CD4-positive, alpha-beta memory T cell (primary cell): Measurements from ENCODE around the gene GCN1. TPM values are rescaled to one million over a fixed set of nuclear protein-coding genes. Genes with fewer than 3 reads are reported as not detected.

Experiments
- CTCF ChIA-PET: fragments of 350-600 bp; sonication (Branson Sonifier 250); formaldehyde crosslinking; loops from one replicate; lab custom pipeline; 2021; ENCODE audit warnings: inconsistent platforms; ENCODE audit not compliant: partially characterized antibody; lab: Charles Lee
- POLR2A ChIA-PET: fragments of 350-600 bp; sonication (Branson Sonifier 250); formaldehyde crosslinking; loops from one replicate; lab custom pipeline; 2021; ENCODE audit not compliant: partially characterized antibody; lab: Charles Lee
- DNase-seq, 5 donors: peaks; one replicate each; pipeline versions ENCODE4 v3.0.0 to v3.0.0-alpha.2; 2020 to 2022; ENCODE audit warnings: mixed read lengths in 1 of 5
- H3K27ac ChIP-seq: one replicate; pipeline ENCODE4 v1.7.0; 2013; ENCODE audit warnings: low read depth, low read length
- H3K27me3 ChIP-seq: 2 replicates; pipeline ENCODE4 v1.7.0; 2013; ENCODE audit warnings: mild to moderate bottlenecking, low read length, moderate library complexity; ENCODE audit not compliant: insufficient read depth
- H3K36me3 ChIP-seq: 2 replicates; pipeline ENCODE4 v1.7.0; 2013; ENCODE audit warnings: mild to moderate bottlenecking, low read length, moderate library complexity; ENCODE audit not compliant: insufficient read depth
- H3K4me1 ChIP-seq: 2 replicates; pipeline ENCODE4 v1.7.0; 2013; ENCODE audit warnings: mild to moderate bottlenecking, low read length, moderate library complexity; ENCODE audit not compliant: insufficient read depth
- H3K4me3 ChIP-seq, 2 donors: one replicate each; pipeline ENCODE4 v1.7.0; 2013; ENCODE audit warnings: low read length in 2 of 2, mild to moderate bottlenecking in 1 of 2
- H3K9me3 ChIP-seq, 2 donors: one replicate each; pipeline ENCODE4 v1.7.0; 2013; ENCODE audit warnings: low read length in 2 of 2, control low read depth in 1 of 2; ENCODE audit not compliant: control insufficient read depth in 1 of 2
- H3K27ac Mint-ChIP-seq, 7 donors: one replicate each; pipeline ENCODE4 v1.8.0; 2020 to 2021; ENCODE audit warnings: mixed read lengths in 7 of 7, mild to moderate bottlenecking in 6 of 7, inconsistent platforms in 3 of 7, moderate library complexity in 3 of 7
- H3K27me3 Mint-ChIP-seq, 2 donors: one replicate each; pipeline ENCODE4 v1.8.0; 2020 to 2021; ENCODE audit warnings: mixed read lengths in 2 of 2
- H3K36me3 Mint-ChIP-seq, 2 donors: one replicate each; pipeline ENCODE4 v1.8.0; 2020 to 2021; ENCODE audit warnings: mixed read lengths in 2 of 2, inconsistent platforms in 1 of 2, mild to moderate bottlenecking in 1 of 2
- H3K4me1 Mint-ChIP-seq, 4 donors: one replicate each; pipeline ENCODE4 v1.8.0; 2020 to 2021; ENCODE audit warnings: mixed read lengths in 4 of 4, mild to moderate bottlenecking in 1 of 4
- H3K4me3 Mint-ChIP-seq, 8 donors: one replicate each; pipeline ENCODE4 v1.8.0; 2020 to 2021; ENCODE audit warnings: mixed read lengths in 8 of 8, mild to moderate bottlenecking in 7 of 8, moderate library complexity in 6 of 8, inconsistent platforms in 3 of 8
- H3K9me3 Mint-ChIP-seq, 8 donors: one replicate each; pipeline ENCODE4 v1.8.0; 2020 to 2021; ENCODE audit warnings: mixed read lengths in 8 of 8, mild to moderate bottlenecking in 5 of 8, inconsistent platforms in 3 of 8, moderate library complexity in 1 of 8
- intact Hi-C: fragments of 100-400 bp; cut with micrococcal nuclease; formaldehyde crosslinking; loops from one replicate; pipeline ENCODE4 v1.15.1; 2023
- polyA plus RNA-seq, 2 donors: library from polyadenylated mRNA; unstranded; fragments of 300-500 nt; fragmentation: Illumina TruSeq; gene quantifications; one replicate each; pipeline ENCODE4 v1.2.3, GENCODE V29; 2021
- total RNA-seq, 2 experiments: library from RNA; stranded (reverse); gene quantifications; one replicate each; pipeline ENCODE4 v1.2.3, GENCODE V29; 2021

The GCN1 gene
- total and polyA plus RNA-seq, 4 experiments from 2014 or later: 13.9 to 132 (median 78.1) TPM

DNA sequence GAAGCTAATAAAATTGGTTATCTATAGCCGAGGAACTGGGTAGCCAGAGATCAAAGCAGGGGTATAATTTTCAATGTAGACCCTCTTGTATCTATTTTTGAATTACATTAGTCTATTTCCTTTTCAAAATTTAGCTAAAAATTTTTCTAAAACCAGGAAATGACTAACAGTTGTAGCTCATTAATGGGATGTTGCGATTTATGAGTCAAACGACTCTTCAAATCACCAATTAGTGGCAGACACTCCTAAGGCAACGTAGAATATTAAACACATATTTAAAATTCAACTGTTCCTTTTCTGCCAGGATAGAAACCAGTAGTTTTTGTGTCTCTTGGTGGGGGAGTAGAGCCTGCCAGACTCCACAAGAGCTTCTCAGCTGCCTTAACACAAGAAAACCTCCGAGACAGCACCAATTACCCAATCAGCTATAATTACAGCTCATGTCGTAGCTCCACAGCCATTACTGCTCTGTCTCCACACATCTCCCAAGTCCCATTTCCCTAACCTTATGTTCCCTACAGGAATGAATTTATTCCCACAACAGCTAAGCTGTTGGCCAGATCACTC, 26.9 kb downstream of the GCN1 start:
- H3K27me3 ChIP-seq: no peaks in the 10 kb centered on the region
- POLR2A ChIA-PET: interaction anchor here (1.0 to 1.2 kb wide), 2 partner anchors 34 to 51 kb away, joined by 3 read pairs; partner anchors contain the start of genes RAB35 and RPLP0
- H3K4me1 Mint-ChIP-seq: no peaks in the 10 kb centered on the region
- H3K36me3 ChIP-seq: peaks cover 57% of the 10 kb centered on the region
- no peaks in the 10 kb centered on the region for H3K4me1 ChIP-seq
- H3K9me3 ChIP-seq: no peaks in the 10 kb centered on the region
- CTCF ChIA-PET: interaction anchor here (0.9 to 1.4 kb wide), 2 partner anchors 57 to 60 kb away, joined by 3 to 4 read pairs; no protein-coding TSS in a partner anchor
- H3K27ac Mint-ChIP-seq: peak overlapping the region in 1 of 7 donors; percentile 27
- H3K4me3 ChIP-seq: no peak overlapping the region
- H3K36me3 Mint-ChIP-seq: peaks cover 28 to 57% of the 10 kb centered on the region in 2 donors
- H3K27me3 Mint-ChIP-seq: no peaks in the 10 kb centered on the region
- no peak overlapping the region for H3K4me3 Mint-ChIP-seq
- no peak overlapping the region for H3K27ac ChIP-seq
- intact Hi-C loops: no loop called here
- DNase-seq: no peak
- H3K9me3 Mint-ChIP-seq: no peaks in the 10 kb centered on the region

DNA sequence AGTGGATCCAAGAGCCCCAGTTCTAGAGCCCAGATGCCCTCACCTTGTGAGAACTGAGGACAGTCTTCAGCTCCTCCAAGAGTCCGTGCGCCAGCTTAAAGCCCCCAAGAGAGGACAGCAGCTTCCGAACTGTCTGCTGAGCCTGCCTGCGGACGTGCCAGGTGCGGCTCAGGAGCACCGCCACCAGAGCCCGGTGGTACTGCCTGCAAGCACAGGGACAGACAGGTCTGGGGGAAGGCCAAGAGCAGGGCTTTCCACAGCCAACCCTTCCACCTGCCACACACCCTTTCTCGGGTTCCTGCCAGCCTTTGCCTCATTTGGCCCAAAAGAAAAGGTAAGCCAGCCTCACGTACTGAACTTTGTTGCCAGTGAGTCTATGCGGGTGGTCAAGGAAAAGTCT, 30.2 kb downstream of the GCN1 start:
- Mint-ChIP-seq H3K4me1 (no peaks in the 10 kb centered on the region), H3K36me3 (peaks cover 44 to 64% of the 10 kb centered on the region in 2 donors), H3K27me3 (no peaks in the 10 kb centered on the region), H3K4me3 (no peak overlapping the region), H3K27ac (no peak overlapping the region), H3K9me3 (no peaks in the 10 kb centered on the region)
- DNase-seq: no peak
- peaks cover 65% of the 10 kb centered on the region for H3K36me3 ChIP-seq
- ChIA-PET CTCF (no interaction called here), POLR2A (no interaction called here)
- no peaks in the 10 kb centered on the region for H3K9me3 ChIP-seq
- intact Hi-C loops: no loop called here
- H3K27me3 ChIP-seq: no peaks in the 10 kb centered on the region
- no peaks in the 10 kb centered on the region for H3K4me1 ChIP-seq
- H3K4me3 ChIP-seq: no peak overlapping the region
- H3K27ac ChIP-seq: no peak overlapping the region

DNA sequence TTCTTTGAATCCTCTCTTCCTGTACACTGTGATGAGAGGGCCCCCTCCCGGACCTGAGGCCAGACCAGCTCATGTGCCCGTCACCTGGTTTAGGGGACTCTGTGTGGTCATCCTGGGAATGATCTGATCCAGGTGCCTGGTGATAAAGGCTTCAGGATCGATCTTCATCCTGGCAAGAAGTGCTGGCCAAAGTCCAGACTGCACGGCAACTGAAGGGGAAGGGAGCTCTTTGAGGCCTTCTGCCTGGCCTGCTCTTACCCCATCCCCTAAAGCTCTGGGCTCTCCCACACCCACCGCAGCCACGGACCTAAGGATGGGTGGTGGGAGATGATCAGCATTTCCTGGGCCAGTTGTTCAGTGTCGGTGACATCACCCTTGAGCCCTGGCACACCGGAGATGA, 31.8 kb downstream of the GCN1 start:
- H3K27me3 Mint-ChIP-seq: no peaks in the 10 kb centered on the region
- H3K4me3 Mint-ChIP-seq: no peak overlapping the region
- ChIA-PET POLR2A (no interaction called here), CTCF (no interaction called here)
- no peaks in the 10 kb centered on the region for H3K4me1 Mint-ChIP-seq
- Histone ChIP-seq H3K9me3 (no peaks in the 10 kb centered on the region), H3K4me1 (no peaks in the 10 kb centered on the region), H3K27me3 (no peaks in the 10 kb centered on the region), H3K27ac (no peak overlapping the region), H3K4me3 (no peak overlapping the region), H3K36me3 (peaks cover 66% of the 10 kb centered on the region)
- intact Hi-C loops: no loop called here
- H3K9me3 Mint-ChIP-seq: no peaks in the 10 kb centered on the region
- peaks cover 42 to 62% of the 10 kb centered on the region in 2 donors for H3K36me3 Mint-ChIP-seq
- no peak for DNase-seq
- no peak overlapping the region for H3K27ac Mint-ChIP-seq

DNA sequence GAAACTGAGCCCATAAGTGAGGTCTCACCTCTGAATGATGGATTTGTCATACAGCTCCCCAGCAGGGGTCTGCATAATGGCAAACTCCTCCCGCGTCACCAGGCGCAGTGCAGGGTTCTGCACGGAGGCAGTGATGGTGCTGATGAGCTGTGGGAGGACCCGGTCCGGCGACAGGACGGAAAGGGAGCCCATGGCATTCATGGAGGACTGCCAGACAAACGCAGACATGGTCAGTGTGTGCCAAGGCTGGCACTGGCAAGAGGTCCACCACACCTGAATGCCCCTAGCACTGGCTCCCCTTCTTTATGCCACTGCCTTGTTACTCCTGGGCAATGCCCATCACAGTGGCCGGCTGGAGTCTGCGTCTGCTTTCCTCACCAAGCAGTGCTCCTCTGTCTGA, 32.7 kb downstream of the GCN1 start:
- H3K4me1 ChIP-seq: no peaks in the 10 kb centered on the region
- POLR2A ChIA-PET: no interaction called here
- no peaks in the 10 kb centered on the region for H3K27me3 ChIP-seq
- H3K36me3 Mint-ChIP-seq: peaks cover 49 to 69% of the 10 kb centered on the region in 2 donors
- H3K27ac ChIP-seq: no peak overlapping the region
- intact Hi-C loops: no loop called here
- CTCF ChIA-PET: no interaction called here
- no peak overlapping the region for H3K27ac Mint-ChIP-seq
- peaks cover 73% of the 10 kb centered on the region for H3K36me3 ChIP-seq
- no peaks in the 10 kb centered on the region for H3K27me3 Mint-ChIP-seq
- no peak overlapping the region for H3K4me3 Mint-ChIP-seq
- no peaks in the 10 kb centered on the region for H3K4me1 Mint-ChIP-seq
- no peaks in the 10 kb centered on the region for H3K9me3 Mint-ChIP-seq
- no peak for DNase-seq
- H3K9me3 ChIP-seq: no peaks in the 10 kb centered on the region
- H3K4me3 ChIP-seq: no peak overlapping the region

DNA sequence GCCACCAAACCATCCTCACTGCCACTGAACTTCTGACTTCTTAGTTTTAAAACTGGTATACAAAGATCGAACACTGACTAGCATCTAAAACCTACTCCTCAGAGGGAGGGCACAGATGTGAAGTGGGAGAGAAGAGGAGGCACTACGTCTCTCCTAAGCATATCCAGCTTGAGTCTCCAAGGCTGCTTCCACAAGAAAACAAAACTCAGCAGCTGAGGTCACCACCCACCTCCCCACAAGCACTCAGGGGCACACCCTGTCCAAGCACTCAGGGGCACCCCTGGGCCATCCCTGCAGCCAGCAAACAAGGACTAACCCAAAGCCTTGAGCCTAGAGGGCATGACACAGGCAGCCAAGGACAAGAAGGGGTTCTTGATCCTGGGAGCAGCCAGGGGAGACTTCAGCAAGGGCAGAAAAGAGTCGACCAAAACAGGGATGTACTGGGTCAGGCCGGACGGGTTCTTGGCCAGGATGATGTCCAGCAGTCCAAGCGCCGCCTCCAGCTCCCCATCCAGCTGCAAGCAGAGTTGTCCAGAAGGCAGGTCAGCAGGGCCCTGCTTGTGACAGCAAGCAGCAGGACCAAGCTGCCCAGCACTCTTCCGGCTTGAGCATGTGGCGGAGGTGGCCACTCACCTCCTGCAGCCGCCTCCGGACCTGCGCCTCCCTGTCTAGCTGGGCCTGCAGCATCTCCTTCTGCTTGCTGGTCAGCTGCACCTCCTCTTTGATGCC, 34.8 kb downstream of the GCN1 start:
- Mint-ChIP-seq H3K4me3 (no peak overlapping the region), H3K36me3 (peaks cover 64 to 84% of the 10 kb centered on the region in 2 donors), H3K27me3 (no peaks in the 10 kb centered on the region), H3K9me3 (no peaks in the 10 kb centered on the region), H3K27ac (peak overlapping the region in 2 of 7 donors; percentile 25 to 39), H3K4me1 (no peaks in the 10 kb centered on the region)
- DNase-seq: no peak
- no peaks in the 10 kb centered on the region for H3K4me1 ChIP-seq
- ChIA-PET CTCF (interaction anchor here (1.0 kb wide), 1 partner anchor 187 kb away, joined by 3 read pairs; no protein-coding TSS in a partner anchor), POLR2A (no interaction called here)
- no peak overlapping the region for H3K4me3 ChIP-seq
- H3K36me3 ChIP-seq: peaks cover 94% of the 10 kb centered on the region
- intact Hi-C loops: no loop called here
- no peak overlapping the region for H3K27ac ChIP-seq
- H3K27me3 ChIP-seq: no peaks in the 10 kb centered on the region
- H3K9me3 ChIP-seq: no peaks in the 10 kb centered on the region

DNA sequence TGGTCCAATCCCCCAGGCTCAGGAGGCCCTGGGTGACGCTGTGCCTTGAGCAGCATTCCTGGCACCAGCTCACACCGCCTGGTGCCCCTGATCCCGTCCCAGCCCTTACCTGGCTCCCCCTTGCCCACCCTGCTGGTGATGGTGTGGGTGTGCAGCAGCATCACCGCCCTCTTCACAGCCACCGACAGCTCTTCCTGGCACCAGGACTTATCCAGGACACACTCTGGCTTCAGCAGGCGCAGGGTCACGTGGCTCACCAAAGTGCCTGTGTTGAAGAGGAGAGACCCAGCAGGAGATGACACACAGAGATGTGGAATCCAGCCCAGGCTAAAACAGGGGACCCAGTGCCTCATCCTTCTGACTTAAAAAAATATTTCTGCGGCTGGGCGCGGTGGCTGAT, 36.2 kb downstream of the GCN1 start:
- peaks cover 68 to 83% of the 10 kb centered on the region in 2 donors for H3K36me3 Mint-ChIP-seq

DNA sequence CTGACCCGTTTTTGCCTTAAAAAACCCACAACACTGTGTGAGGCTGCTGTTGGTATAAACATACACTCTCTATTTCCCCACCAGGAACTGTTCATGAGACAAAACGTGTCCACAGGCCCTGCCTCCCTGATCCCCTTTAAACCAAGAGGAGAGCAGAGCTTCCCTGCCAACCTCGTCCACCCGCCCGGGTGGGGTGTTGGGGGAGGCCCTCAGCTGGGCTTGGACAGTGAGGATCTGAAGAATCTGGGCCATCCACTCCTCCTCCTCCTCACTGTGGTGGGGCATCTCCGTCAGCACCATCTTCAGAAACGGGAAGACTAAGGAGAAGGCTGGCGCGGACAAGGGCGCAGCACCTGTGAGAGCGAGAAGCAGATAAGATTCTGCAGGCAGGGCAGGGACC, 36.8 kb downstream of the GCN1 start:
- Histone ChIP-seq H3K36me3 (peaks cover 94% of the 10 kb centered on the region), H3K9me3 (no peaks in the 10 kb centered on the region), H3K4me1 (no peaks in the 10 kb centered on the region), H3K4me3 (no peak overlapping the region), H3K27ac (no peak overlapping the region), H3K27me3 (no peaks in the 10 kb centered on the region)
- H3K4me3 Mint-ChIP-seq: no peak overlapping the region
- no peaks in the 10 kb centered on the region for H3K9me3 Mint-ChIP-seq
- peaks cover 67 to 84% of the 10 kb centered on the region in 2 donors for H3K36me3 Mint-ChIP-seq
- peak overlapping the region in 1 of 7 donors; percentile 76 for H3K27ac Mint-ChIP-seq
- intact Hi-C loops: no loop called here
- H3K27me3 Mint-ChIP-seq: no peaks in the 10 kb centered on the region
- ChIA-PET CTCF (no interaction called here), POLR2A (no interaction called here)
- no peaks in the 10 kb centered on the region for H3K4me1 Mint-ChIP-seq
- DNase-seq: no peak

More for the DNA sequence above, 36.2 kb downstream of the GCN1 start:
- no peaks in the 10 kb centered on the region for H3K27me3 Mint-ChIP-seq
- Histone ChIP-seq H3K27me3 (no peaks in the 10 kb centered on the region), H3K4me1 (no peaks in the 10 kb centered on the region), H3K27ac (no peak overlapping the region), H3K36me3 (peaks cover 95% of the 10 kb centered on the region), H3K4me3 (no peak overlapping the region), H3K9me3 (no peaks in the 10 kb centered on the region)
- CTCF ChIA-PET: no interaction called here
- POLR2A ChIA-PET: no interaction called here
- intact Hi-C loops: no loop called here
- H3K4me3 Mint-ChIP-seq: no peak overlapping the region
- no peaks in the 10 kb centered on the region for H3K9me3 Mint-ChIP-seq
- H3K27ac Mint-ChIP-seq: no peak overlapping the region
- no peaks in the 10 kb centered on the region for H3K4me1 Mint-ChIP-seq
- DNase-seq: no peak
